Measurements from ENCODE around the gene CDK18. TPM values are rescaled to one million over a fixed set of nuclear protein-coding genes. Genes with fewer than 3 reads are reported as not detected.

The CDK18 gene
- total and polyA plus RNA-seq, 10 of the 15 experiments (the other 5 are each of a cell fraction or from before 2014, with no cell fraction given) = 0.13 to 4.4 (median 0.52) TPM; not detected in 2

- TF ChIP-seq HDAC6 (IDR thresholded peaks at IDR 0.05; ENCODE audit: unreplicated experiment) (no peak), RELB (IDR thresholded peaks at IDR 0.05; ENCODE audit: low read depth) (no peak), TARDBP (IDR thresholded peaks at IDR 0.05; ENCODE audit: borderline replicate concordance) (no peak), CHD4 (IDR thresholded peaks at IDR 0.05) (no peak), WRNIP1 (IDR thresholded peaks at IDR 0.05; ENCODE audit: borderline replicate concordance, low read depth, low read length) (no peak), NR2C1 (IDR thresholded peaks at IDR 0.05) (no peak), E4F1 (IDR thresholded peaks at IDR 0.05; ENCODE audit: borderline replicate concordance, partially characterized antibody) (no peak), LARP7 (IDR thresholded peaks at IDR 0.05) (no peak), NFYA (IDR thresholded peaks at IDR 0.05; ENCODE audit: borderline replicate concordance, low read depth, low read length) (no peak), BHLHE40 (IDR thresholded peaks at IDR 0.05; ENCODE audit: borderline replicate concordance in 1 of 2, low read depth in 2 of 2, low read length in 1 of 2) (no peak), ZNF274 (IDR thresholded peaks at IDR 0.05; ENCODE audit: insufficient read depth, insufficient read length) (no peak), BCL11A (IDR thresholded peaks at IDR 0.05; ENCODE audit: low read depth, low read length) (no peak), POU2F2 (IDR thresholded peaks at IDR 0.05; ENCODE audit: borderline replicate concordance, low read depth, low read length) (no peak), BMI1 (IDR thresholded peaks at IDR 0.05; ENCODE audit: borderline replicate concordance) (no peak), IKZF2 (IDR thresholded peaks at IDR 0.05) (no peak)
- Histone ChIP-seq H3K4me3 (no peak overlapping the region), H3K4me1 (ENCODE audit: control insufficient read depth, insufficient read depth, low read length) (no peaks in the 10 kb centered on the region), H3K27me3 (replicated peaks in 1 of 2; ENCODE audit: control insufficient read depth in 2 of 2, insufficient read depth in 2 of 2, low read length in 1 of 2) (peaks cover 0 to 2% of the 10 kb centered on the region in 2 experiments; a peak in 1 of 4 replicates), H3K27ac (ENCODE audit: control insufficient read depth, insufficient read depth) (no peak overlapping the region), H3K9ac (ENCODE audit: control insufficient read depth, insufficient read depth, low read length) (no peak overlapping the region), H4K20me1 (ENCODE audit: control insufficient read depth, insufficient read depth) (no peaks in the 10 kb centered on the region), H3K4me2 (ENCODE audit: control insufficient read depth, insufficient read depth) (no peak overlapping the region), H2AFZ (ENCODE audit: control insufficient read depth, low read depth, low read length) (no peak overlapping the region), H3K79me2 (ENCODE audit: control insufficient read depth, insufficient read depth, low read length) (no peaks in the 10 kb centered on the region), H3K36me3 (ENCODE audit: control insufficient read depth in 2 of 2, insufficient read depth in 2 of 2, low read length in 1 of 2) (no peaks in the 10 kb centered on the region), H3K9me3 (replicated peaks; ENCODE audit: control insufficient read depth, insufficient read depth, low read length) (peaks cover 10% of the 10 kb centered on the region)
- ATAC-seq (no peak), FAIRE-seq (no peak), DNase-seq (ENCODE audit: low read depth, low spot score) (no peak)
- POLR2A ChIA-PET = no interaction called here
- intact Hi-C loops (cut with micrococcal nuclease; ENCODE audit: unreplicated experiment) (no loop called here), in situ Hi-C loops (cut with MboI) (no loop called here)
- CTCF ChIA-PET = interaction anchor here (1.4 to 3.4 kb wide), 2 partner anchors 12 to 16 kb away, joined by 5 to 8 read pairs; no protein-coding TSS in a partner anchor
- WGBS (ENCODE audit: insufficient coverage, insufficient replicate concordance, low lambda C conversion rate, missing lambda C conversion rate) = 8% methylated on average over 9 of the region's 13 CpGs
- SMC1A ChIA-PET (ENCODE audit: uncharacterized antibody, unreplicated experiment) = interaction anchor here (1.1 to 1.2 kb wide), 2 partner anchors 16 to 32 kb away, joined by 3 read pairs; no protein-coding TSS in a partner anchor
- no TSS peak for BruUV-seq (replicated peaks)
- RAD21 ChIA-PET (ENCODE audit: unreplicated experiment) = interaction anchor here (0.7 to 1.3 kb wide), 2 partner anchors 9 to 12 kb away, joined by 3 to 4 read pairs; no protein-coding TSS in a partner anchor
Observed at GRCh38 chr1:205472737-205473441, 31.6 kb upstream of the CDK18 start.

Measured in GM12878 (cell line).